Fibroblast of lung (primary cell): ENCODE results near the gene SPTAN1. TPM values are rescaled to one million over a fixed set of nuclear protein-coding genes. Genes with fewer than 3 reads are reported as not detected.

Experiments
- DNase-seq, 2 donors: peaks; one replicate each; pipeline versions ENCODE4 v3.0.0 to v3.0.0-alpha.2; 2010; ENCODE audit warnings: low read depth in 2 of 2
- H2AFZ ChIP-seq: 2 replicates; pipeline ENCODE4 v1.5.1; 2012; ENCODE audit warnings: low read length, control low read depth, inconsistent platforms
- H3K27ac ChIP-seq: 2 replicates; pipeline ENCODE4 v1.5.1; 2011; ENCODE audit warnings: low read length, control low read depth; ENCODE audit not compliant: insufficient read depth
- H3K27me3 ChIP-seq: 2 replicates; pipeline ENCODE4 v1.5.1; 2011; ENCODE audit warnings: mild to moderate bottlenecking, low read length; ENCODE audit not compliant: control insufficient read depth, insufficient read depth
- H3K36me3 ChIP-seq: 2 replicates; pipeline ENCODE4 v1.5.1; 2011; ENCODE audit warnings: low read length; ENCODE audit not compliant: control insufficient read depth, insufficient read depth
- H3K4me1 ChIP-seq: 2 replicates; pipeline ENCODE4 v1.5.1; 2011; ENCODE audit warnings: low read length; ENCODE audit not compliant: control insufficient read depth, insufficient read depth; ENCODE audit errors: extremely low read depth
- H3K4me2 ChIP-seq: 2 replicates; pipeline ENCODE4 v1.5.1; 2011; ENCODE audit warnings: low read length, control low read depth; ENCODE audit not compliant: insufficient read depth; ENCODE audit errors: extremely low read depth
- H3K4me3 ChIP-seq, 4 experiments: fragments of 200-600 bp in 1 of 4; sonication (generic) in 1 of 4; replicated peaks in 1 of 4; 2 replicates each; pipeline ENCODE4 v1.5.1; 2011 to 2016; ENCODE audit warnings: low read length in 4 of 4, low read depth in 3 of 4, mild to moderate bottlenecking in 3 of 4, control low read depth in 2 of 4, inconsistent platforms in 1 of 4, mixed read lengths in 1 of 4; ENCODE audit not compliant: insufficient read depth in 1 of 4; ENCODE audit errors: control extremely low read depth in 1 of 4
- H3K79me2 ChIP-seq: 2 replicates; pipeline ENCODE4 v1.5.1; 2012; ENCODE audit warnings: mild to moderate bottlenecking, low read length, inconsistent platforms; ENCODE audit not compliant: control insufficient read depth, insufficient read depth
- H3K9ac ChIP-seq: 2 replicates; pipeline ENCODE4 v1.5.1; 2011; ENCODE audit warnings: mild to moderate bottlenecking, low read length, control low read depth; ENCODE audit not compliant: insufficient read depth
- H3K9me3 ChIP-seq: 2 replicates; pipeline ENCODE4 v1.5.1; 2012; ENCODE audit warnings: low read depth, low read length; ENCODE audit not compliant: control insufficient read depth, insufficient read depth
- H4K20me1 ChIP-seq: 2 replicates; pipeline ENCODE4 v1.5.1; 2011; ENCODE audit warnings: low read length; ENCODE audit not compliant: control insufficient read depth, insufficient read depth; ENCODE audit errors: extremely low read depth
- CTCF ChIP-seq, 2 donors: IDR thresholded peaks in 1 of 2; conservative IDR thresholded peaks in 1 of 2; 1 replicate in 1 of 2; 2 replicates in 1 of 2; pipeline ENCODE4 v1.5.1; 2011 to 2012; ENCODE audit warnings: low read length in 2 of 2, control low read depth in 1 of 2, inconsistent platforms in 1 of 2, low read depth in 1 of 2, mild to moderate bottlenecking in 1 of 2
- EZH2 ChIP-seq: IDR thresholded peaks from 2 replicates; pipeline ENCODE4 v1.5.1; 2012; ENCODE audit warnings: low read length, control low read depth, mild to moderate bottlenecking; ENCODE audit errors: missing control alignments
- polyA plus RNA-seq, 2 donors: library from polyadenylated mRNA; depleted of rRNA in 1 of 2; stranded (reverse) in 1 of 2; unstranded in 1 of 2; fragments of >200 nt; gene quantifications; 2 replicates each; pipeline ENCODE4 v1.2.1, GENCODE V29; 2011 to 2012; ENCODE audit warnings: missing spikeins in 1 of 2
- total RNA-seq: library from RNA; depleted of rRNA; stranded (reverse); fragments of >200 nt; gene quantifications from 2 replicates; pipeline ENCODE4 v1.2.1, GENCODE V29; 2014

The SPTAN1 gene
- total and polyA plus RNA-seq, 2 donors (not counting 1 experiment from before 2014, with no cell fraction given) = 189 to 518 TPM

- no peak for DNase-seq
- H3K36me3 ChIP-seq = no peaks in the 10 kb centered on the region
These were observed 25.7 kb upstream of the SPTAN1 start for GRCh38 chr9:128526720-128527119.

GRCh38 chr9:128528445-128529160 is 23.8 kb upstream of the SPTAN1 start:
- no peak for TF ChIP-seq CTCF (conservative IDR thresholded peaks at IDR 0.05 in 1 of 2, IDR thresholded peaks at IDR 0.05 in 1 of 2; ENCODE audit: low read depth in 1 of 2, low read length in 2 of 2)
- TF ChIP-seq EZH2 = no peak
- no peaks in the 10 kb centered on the region for H4K20me1 ChIP-seq
- H3K9me3 ChIP-seq = no peaks in the 10 kb centered on the region
- peak; percentile 9 to 64 for DNase-seq
- H3K27ac ChIP-seq = no peak overlapping the region
- H2AFZ ChIP-seq = no peak overlapping the region
- no peaks in the 10 kb centered on the region for H3K4me1 ChIP-seq
- no peaks in the 10 kb centered on the region for H3K27me3 ChIP-seq
- H3K36me3 ChIP-seq = peaks cover 2% of the 10 kb centered on the region
- no peak overlapping the region for H3K4me2 ChIP-seq
- H3K79me2 ChIP-seq = no peaks in the 10 kb centered on the region
- no peak overlapping the region for H3K4me3 ChIP-seq
- H3K9ac ChIP-seq = no peak overlapping the region

More at GRCh38 chr9:128526720-128527119, 25.7 kb upstream of the SPTAN1 start:
- no peaks in the 10 kb centered on the region for H3K4me1 ChIP-seq
- no peak for TF ChIP-seq CTCF (conservative IDR thresholded peaks at IDR 0.05 in 1 of 2, IDR thresholded peaks at IDR 0.05 in 1 of 2; ENCODE audit: low read depth in 1 of 2, low read length in 2 of 2)
- no peak for TF ChIP-seq EZH2
- no peaks in the 10 kb centered on the region for H3K79me2 ChIP-seq
- no peaks in the 10 kb centered on the region for H3K27me3 ChIP-seq
- H3K4me3 ChIP-seq = no peak overlapping the region
- no peak overlapping the region for H3K9ac ChIP-seq
- H3K9me3 ChIP-seq = no peaks in the 10 kb centered on the region
- H4K20me1 ChIP-seq = no peaks in the 10 kb centered on the region
- H2AFZ ChIP-seq = no peak overlapping the region
- H3K27ac ChIP-seq = no peak overlapping the region
- no peak overlapping the region for H3K4me2 ChIP-seq

GRCh38 chr9:128529191-128529590 is 23.2 kb upstream of the SPTAN1 start:
- peaks cover 2% of the 10 kb centered on the region for H3K36me3 ChIP-seq
- H3K27me3 ChIP-seq = no peaks in the 10 kb centered on the region
- no peak overlapping the region for H3K9ac ChIP-seq
- no peak overlapping the region for H3K4me2 ChIP-seq
- H2AFZ ChIP-seq = no peak overlapping the region
- no peak overlapping the region for H3K4me3 ChIP-seq
- TF ChIP-seq EZH2 = no peak
- no peaks in the 10 kb centered on the region for H4K20me1 ChIP-seq
- H3K79me2 ChIP-seq = no peaks in the 10 kb centered on the region
- no peak for DNase-seq
- H3K9me3 ChIP-seq = no peaks in the 10 kb centered on the region
- H3K4me1 ChIP-seq = no peaks in the 10 kb centered on the region
- no peak overlapping the region for H3K27ac ChIP-seq
